IPS-11a (cell line): Measurements from ENCODE around the gene LONRF3.

ENCODE experiments used
- H3K4me3 ChIP-seq: one replicate; pipeline ENCODE4 v1.5.1; 2013; ENCODE audit warnings: low read depth, low read length, control low read depth

The LONRF3 gene

GRCh38 chrX:118974088-118974907 lies at the start of gene LONRF3:
Gene LONRF3 (plus strand): TSS chrX:118974618. CDS start chrX:118974781, 163 bp downstream.
- H3K4me3 ChIP-seq = no peak within 1 kb of the TSS

- no peak overlapping the region for H3K4me3 ChIP-seq
Measured at GRCh38 chrX:118928151-118928550, 46.3 kb upstream of the LONRF3 start.

GRCh38 chrX:118935352-118935751 lies 39.1 kb upstream of the LONRF3 start:
- no peak overlapping the region for H3K4me3 ChIP-seq

- no peak overlapping the region for H3K4me3 ChIP-seq
Measured at GRCh38 chrX:118941147-118941546, 33.3 kb upstream of the LONRF3 start.

- no peak overlapping the region for H3K4me3 ChIP-seq
Measured at GRCh38 chrX:118943102-118943501, 31.3 kb upstream of the LONRF3 start.

GRCh38 chrX:118945921-118946320 lies 28.5 kb upstream of the LONRF3 start:
- no peak overlapping the region for H3K4me3 ChIP-seq

GRCh38 chrX:118948270-118948669 lies 26.1 kb upstream of the LONRF3 start:
- H3K4me3 ChIP-seq = no peak overlapping the region

- no peak overlapping the region for H3K4me3 ChIP-seq
Measured at GRCh38 chrX:118961866-118962560, 12.4 kb upstream of the LONRF3 start.

- H3K4me3 ChIP-seq = no peak overlapping the region
Measured at GRCh38 chrX:118963159-118963558, 11.3 kb upstream of the LONRF3 start.

- no peak overlapping the region for H3K4me3 ChIP-seq
Measured at GRCh38 chrX:118964252-118964651, 10.2 kb upstream of the LONRF3 start.

GRCh38 chrX:118965395-118965794 lies 9.0 kb upstream of the LONRF3 start:
- no peak overlapping the region for H3K4me3 ChIP-seq

GRCh38 chrX:118968031-118968430 lies 6.4 kb upstream of the LONRF3 start:
- H3K4me3 ChIP-seq = no peak overlapping the region

GRCh38 chrX:118971552-118971951 lies 2.9 kb upstream of the LONRF3 start:
- no peak overlapping the region for H3K4me3 ChIP-seq

GRCh38 chrX:118973389-118974087 lies 880 bp upstream of the LONRF3 start:
- H3K4me3 ChIP-seq = no peak overlapping the region

- no peak overlapping the region for H3K4me3 ChIP-seq
Measured at GRCh38 chrX:118974908-118975671, 672 bp downstream of the LONRF3 start.

- H3K4me3 ChIP-seq = no peak overlapping the region
Measured at GRCh38 chrX:118975831-118976598, 1.6 kb downstream of the LONRF3 start.

GRCh38 chrX:118976599-118977340 lies 2.4 kb downstream of the LONRF3 start:
- H3K4me3 ChIP-seq = no peak overlapping the region

GRCh38 chrX:118977424-118977823 lies 3.0 kb downstream of the LONRF3 start:
- no peak overlapping the region for H3K4me3 ChIP-seq

- no peak overlapping the region for H3K4me3 ChIP-seq
Measured at GRCh38 chrX:118978451-118978850, 4.0 kb downstream of the LONRF3 start.
